OCI-M2 (cell line): ENCODE measurements around the gene CAD.
"Not testable (repeated sequence)": the region's sequence is repeated elsewhere in the genome, so short reads cannot be mapped to it uniquely, and the experiment has no call there.

ENCODE experiments used
- DNase-seq: peaks from one replicate; lab custom pipeline; 2025; ENCODE audit not compliant: unreplicated experiment; lab: John Stamatoyannopoulos, UW

CAD gene

DNA sequence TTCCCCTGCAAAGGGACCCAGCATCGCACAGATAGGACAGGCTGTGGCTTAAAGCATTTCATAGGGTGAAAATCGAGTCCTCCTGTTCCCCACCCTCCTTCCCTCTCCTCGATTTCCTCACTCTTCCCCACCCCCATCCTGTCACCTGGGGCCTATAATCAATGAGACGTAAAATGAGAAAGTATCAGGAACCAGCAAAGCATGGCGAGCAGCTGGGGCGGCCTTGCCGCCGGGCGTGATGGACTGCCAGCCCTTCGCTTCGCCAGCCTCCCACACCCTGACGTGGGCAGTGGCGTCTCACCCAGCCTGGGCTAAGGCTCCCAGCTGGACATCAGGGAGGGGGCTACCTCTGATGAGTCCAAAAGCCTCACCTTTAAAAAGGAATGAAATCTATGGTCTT lies 34.6 kb downstream of the CAD start:
- DNase-seq, result no peak

DNA sequence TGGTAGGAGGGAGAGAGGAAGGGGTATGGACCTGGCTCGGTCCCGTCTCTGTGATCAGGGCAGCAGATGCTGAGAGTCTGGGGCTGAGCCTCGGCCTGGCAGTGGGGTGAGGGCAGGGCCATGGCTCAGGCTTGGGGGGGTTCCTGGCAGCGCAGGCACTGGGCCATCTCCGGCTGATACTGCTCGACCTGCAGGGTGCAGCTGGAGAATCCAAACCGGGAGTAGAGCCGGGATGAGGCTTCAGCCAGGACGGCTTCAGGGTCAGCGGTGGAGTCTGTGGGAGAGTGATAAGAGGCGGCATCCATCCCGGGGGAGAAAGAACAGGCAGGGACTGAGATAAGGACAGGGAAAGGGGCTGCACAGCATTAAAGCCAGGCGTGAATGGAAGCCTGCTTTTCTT lies 38.0 kb downstream of the CAD start:
- no peak for DNase-seq

DNA sequence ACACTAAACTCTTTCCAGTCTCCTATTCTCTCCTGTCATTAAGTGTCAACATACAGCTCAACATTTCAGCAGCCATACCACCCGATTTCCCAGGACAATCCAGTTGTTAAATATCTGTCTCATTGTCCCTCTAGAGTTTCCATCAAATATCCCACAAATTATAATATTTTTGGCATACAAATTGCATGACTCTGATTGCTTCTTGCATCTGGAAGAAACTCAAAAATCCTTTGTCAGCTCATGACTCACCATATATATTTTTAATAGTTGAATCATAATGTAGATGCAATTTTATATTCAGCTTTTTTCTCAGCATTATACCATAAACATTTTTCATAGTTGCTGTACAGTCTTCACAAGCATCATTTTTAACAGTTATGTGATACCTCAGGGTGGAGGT lies 38.5 kb downstream of the CAD start:
- no peak for DNase-seq

DNA sequence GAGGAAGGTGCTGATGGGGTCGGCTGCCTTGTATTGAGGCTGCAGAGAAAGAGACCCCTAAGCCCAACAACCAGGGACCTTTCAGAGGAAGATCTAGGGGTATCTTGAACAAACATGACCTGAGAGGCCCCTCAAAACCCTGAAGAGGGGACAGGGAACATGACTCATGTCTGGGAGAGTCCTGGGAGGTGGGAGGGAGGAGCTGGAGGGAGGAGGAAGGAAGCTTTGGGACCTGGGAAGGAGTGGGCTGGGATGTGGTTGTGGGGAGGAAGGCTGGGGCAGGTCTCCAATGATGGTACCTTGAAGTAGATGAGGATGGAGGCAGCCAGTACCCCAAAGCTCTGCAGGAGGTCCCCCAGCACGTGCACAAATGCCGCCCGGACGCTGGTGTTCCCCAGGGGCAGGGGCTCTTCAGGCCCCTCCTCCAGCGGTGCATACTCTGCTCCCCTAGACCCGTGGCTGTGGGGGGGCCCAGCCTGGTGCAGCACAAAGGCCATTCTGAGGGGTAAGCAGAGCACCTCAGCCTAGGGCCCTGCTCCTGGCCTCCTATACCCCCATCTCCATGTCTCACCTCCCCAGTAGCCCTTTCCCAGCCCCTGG lies 39.8 kb downstream of the CAD start:
- DNase-seq, result no peak

DNA sequence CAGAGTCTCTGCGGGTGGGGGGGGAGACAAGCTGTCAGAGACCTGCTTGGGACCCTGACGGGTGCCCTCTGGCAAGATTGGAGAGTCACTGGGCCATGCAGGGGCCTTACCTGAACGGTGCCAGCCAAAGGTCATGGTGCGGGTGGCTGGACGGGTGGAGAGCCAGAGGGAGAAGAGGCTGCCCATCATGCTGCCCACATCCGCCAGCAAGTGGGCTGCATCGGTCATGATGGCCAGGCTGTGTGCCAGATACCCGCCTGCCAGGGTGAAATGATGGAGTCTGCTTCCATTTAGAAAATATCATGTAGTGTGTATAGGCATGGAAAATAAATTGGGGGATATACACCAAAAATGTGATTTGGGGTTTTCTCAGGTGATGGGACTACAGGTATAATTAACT lies 40.9 kb downstream of the CAD start:
- no peak for DNase-seq

DNA sequence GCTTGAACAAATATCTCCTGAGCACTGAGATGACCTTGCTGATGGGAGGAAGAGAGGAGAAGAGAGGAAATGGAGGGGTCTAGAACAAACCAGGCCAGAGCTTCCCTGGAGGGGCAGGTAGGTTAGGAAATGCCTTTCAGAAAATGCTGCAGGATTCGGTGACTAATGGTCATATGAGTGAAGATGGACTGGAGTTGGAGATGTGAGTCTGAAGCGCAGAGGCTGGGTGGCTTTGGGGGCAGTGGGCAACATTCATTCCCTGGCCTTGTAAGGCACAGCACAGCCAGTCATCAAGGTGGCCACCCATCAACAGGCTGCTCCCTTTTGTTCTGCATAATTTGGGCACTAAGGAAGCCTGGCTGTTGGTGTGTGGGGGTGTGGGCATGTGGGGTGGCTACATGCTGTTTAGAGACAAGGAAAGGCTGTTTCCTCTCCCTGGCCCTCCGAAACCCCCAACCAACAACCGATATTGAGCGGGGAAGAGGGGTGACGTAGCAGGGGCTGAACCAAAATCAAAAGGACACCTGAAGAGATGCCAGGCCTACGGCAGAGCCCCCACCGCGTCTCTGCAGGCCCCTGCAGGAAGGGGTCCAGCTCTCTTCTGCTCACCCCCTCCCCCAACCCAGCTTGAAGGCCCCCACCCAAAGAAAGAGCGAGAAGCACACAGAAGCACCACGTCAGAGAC lies 44.2 kb downstream of the CAD start:
- DNase-seq, result no peak

DNA sequence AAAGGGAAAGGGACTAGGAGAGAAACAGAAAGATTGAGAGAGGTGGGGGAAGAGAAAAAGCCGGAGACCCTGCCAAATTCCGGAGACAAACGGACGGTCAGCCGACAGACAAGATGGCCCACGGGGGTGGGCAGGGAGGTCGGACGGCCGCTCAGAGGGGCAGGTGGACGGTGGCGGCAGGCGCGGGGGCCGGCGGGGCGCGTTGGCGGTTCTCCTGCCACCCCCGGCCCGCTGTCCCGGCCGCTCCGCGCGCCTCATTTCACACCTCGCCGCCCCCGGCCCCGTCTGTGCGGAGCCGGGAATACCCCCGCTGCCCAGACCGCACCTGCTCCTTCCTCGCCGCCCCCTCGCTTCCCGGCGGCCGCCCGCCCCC lies 44.7 kb downstream of the CAD start:
- no peak for DNase-seq

DNA sequence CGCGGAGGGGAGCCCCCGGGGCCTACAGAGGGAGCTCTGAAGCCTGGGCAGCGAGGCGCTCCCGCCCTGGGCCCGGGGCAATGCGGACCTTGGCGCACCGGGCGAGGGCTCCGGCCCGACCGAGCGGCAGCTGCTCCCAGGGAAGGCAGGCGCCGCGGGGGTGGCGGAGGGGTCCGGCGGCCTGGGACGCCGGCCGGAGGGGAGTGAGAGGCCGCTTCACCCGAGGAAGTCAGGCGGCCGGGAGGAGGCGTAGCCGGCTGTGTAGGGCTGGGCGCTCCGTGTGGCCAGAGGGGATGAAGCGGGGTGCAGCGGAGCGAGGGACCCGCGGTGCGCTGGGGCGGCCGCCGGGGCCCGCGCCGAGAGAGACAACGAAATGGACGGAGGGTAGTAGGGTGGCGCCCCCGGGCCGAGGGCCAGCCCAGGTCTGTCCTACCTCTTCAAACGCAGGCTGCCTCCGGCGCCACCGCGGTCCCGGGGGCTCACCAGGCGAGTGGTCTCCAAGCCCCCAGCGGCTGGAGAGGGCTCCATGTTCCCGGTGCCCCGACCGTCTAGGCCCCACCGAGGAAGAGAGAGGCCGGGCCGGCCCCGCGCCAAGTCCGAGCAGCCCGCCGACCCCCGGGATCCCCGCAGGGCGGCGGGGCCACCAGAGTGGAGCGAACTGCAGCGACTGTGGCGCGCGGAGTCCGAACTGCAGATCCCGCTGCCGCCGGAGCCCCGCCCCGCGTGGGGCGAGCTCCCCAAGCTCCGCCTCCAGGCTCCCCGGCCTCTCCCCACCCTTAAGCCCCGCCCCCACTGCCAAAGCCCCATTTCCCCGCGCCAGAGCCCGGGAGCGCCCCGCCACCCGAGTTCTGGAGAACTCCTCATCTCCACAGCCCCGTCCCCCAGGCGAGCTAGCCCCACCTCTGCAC lies 45.5 kb downstream of the CAD start, which contains the start of gene SLC30A3:
SLC30A3 (minus strand) TSS at position 669 of the 908 bp plus-strand sequence; CDS start at position 528, 141 bp downstream.
- no peak for DNase-seq

DNA sequence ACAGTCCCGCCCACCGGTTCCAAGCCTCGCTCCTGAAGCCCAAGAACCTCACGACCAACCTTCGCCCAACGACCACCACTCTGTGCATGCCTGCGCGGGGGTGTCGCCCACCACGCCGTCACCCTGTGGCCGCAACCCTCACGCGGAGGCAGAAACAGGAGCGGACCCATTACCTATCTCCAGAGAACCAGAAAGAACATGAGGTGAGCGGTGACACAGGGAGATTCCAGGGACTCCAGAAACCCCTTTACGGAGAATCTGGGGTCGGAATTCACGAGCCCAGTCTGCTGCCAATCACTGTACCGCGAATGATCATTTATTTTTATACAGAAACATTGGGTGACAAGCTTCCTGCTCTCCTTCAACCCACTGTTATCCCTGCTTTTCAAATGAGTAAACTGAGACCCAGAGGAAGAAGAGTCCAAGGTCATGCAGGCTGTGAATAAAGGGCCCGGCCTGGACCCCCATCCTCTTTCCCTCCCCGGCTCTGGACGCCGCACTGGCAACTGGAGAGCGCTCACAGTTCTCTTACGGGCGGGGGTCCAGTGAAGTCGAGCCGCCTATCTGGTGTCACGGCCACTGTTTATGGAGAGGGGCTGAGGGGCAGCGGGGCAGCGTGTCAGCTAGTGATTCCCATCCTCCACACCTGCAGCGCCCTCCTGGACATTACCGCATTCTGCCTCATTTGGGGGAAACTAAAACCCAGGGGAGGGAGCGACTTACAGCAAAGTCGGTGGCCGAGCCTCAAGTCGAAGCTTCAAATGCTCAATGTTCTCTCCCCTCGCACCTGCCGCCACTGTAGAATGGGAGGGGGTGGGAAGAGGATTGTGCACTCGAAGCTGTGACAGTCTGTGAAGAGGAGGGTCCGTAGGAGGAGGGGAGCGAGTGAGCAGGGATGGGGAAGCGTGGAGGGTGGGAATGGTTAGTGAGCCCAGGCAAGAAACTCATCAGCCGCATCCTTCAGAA lies 46.4 kb downstream of the CAD start:
- DNase-seq, result no peak

DNA sequence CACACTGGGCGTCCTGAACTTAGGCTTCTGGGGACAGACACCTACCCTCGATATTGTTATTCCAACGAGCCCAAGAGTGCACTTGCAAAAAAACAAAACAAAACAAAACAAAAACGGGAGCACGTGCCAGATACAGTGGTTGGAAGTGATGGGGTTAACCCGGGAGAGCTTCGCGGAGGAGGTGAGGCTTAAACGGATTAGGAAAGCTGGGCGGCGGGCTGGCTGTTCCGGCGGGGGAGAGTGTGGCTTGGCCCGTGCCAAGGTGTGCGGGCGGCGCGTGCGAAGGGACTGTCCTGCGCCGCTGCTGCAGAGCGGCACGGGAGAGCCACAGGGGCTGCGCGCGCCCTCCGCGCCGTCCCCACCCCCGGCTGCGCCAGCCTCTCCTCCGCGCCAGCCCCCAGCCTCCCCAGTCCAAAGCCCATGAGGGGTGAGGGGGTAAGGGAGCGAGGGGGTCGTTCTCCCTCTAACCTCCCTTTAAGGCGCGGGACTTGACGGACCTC lies 47.1 kb downstream of the CAD start:
- DNase-seq, result no peak

DNA sequence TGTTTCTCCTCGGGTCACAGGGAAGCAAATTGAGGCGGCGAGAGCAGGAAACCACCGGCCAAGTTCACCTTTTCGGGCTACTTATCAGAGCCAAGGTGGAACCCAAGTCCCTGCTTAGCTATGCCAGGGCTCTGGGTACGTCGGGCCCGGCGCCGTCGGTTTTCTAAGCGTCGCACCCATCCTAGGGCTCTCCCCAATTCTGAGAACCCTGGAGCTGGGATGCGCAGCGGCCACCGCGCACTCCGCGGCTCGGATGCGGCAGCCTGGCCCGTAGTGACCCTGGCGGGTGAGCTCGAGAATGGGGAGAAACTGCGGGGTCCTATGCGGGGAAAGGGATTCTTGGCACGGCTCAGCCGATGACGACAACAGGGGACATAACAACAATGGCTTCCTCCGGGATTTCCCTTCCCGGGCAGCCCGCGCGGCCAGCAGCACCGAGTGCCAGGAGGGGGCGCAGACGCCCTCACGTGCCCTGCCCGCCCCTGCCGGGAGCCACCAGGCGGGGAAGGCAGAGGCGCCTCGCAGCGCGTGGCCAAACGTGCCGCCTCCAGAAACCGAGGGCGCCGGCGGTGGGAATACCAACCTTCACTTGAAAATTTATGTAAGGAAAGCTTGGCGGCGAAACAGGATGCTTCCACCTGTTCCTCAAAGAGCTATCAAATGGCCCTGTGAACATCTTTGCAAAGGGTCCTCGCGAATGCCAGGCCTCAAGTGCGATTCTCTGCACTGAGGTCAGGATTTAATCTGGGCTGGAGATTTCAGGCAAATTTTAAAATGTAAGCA lies 47.8 kb downstream of the CAD start:
- no peak for DNase-seq

DNA sequence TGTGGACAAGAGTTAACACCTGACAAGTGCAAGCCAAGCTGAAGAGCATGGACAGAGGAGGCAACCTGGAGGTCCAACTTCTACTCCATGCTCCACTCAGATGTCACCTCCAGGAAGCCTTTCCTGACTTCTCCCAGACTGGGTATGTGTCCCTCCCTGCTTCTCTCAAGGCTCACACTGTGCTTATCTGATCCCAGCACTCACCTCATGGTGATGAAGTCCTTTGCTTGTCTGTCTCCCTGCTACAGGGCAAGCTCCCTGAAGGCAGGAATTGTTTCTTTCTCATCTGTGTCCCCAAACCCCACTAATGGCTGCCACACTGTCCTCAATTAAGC lies 48.3 kb downstream of the CAD start:
- DNase-seq, result no peak

DNA sequence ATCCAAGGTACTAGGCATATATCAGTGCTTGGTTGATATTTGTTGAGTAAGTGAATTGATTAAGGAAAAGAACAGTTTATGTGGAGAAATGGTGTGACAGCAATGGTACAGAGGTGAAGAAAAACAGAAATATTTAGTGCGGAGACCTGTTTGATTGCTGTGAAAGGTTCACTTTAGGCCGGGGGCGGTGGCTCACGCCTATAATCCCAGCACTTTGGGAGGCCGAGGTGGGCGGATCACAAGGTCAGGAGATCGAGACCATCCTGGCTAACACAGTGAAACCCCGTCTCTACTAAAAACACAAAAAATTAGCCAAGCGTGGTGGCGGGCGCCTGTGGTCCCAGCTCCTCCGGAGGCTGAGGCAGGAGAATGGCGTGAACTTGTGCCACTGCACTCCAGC lies 51.1 kb downstream of the CAD start:
- DNase-seq, result not testable (repeated sequence)

DNA sequence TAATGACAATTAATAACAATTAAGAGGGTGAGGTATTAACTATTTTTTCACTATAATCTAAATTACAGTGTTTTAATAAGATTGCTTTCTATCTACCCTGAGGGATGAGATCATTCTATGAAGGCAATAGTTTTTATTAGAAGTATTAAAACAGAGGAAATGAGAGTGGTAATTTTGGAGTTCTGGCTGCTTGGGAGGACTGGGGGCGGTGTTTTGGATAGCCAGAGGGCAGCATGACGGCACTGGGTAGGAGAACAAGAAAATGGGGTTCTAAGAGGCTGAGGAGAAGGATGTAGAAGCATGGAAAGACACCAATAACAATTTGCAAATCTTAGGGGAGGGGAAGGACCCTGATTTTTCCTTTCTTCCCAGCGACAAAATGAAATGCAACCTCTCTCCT lies 53.0 kb downstream of the CAD start:
- DNase-seq, result no peak

DNA sequence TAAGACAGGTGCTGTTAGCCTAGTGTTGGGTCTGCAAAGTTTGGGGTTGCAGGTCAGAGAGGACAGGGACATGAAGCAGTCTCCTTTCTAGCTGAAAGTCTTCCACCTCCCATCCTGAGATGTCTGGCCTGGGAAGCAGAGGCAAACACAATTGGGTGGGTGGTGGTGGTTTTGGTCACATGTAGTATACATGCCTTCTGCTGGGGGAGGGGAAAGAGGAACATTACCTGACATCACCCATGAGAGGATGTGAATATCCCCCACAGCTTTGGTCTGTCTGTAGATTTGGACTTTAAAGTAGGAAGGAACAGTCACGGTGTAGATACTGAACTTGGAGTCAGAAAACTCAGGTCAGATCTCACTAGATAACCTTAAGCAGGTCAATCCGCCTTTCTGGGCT lies 53.5 kb downstream of the CAD start:
- DNase-seq, result no peak

DNA sequence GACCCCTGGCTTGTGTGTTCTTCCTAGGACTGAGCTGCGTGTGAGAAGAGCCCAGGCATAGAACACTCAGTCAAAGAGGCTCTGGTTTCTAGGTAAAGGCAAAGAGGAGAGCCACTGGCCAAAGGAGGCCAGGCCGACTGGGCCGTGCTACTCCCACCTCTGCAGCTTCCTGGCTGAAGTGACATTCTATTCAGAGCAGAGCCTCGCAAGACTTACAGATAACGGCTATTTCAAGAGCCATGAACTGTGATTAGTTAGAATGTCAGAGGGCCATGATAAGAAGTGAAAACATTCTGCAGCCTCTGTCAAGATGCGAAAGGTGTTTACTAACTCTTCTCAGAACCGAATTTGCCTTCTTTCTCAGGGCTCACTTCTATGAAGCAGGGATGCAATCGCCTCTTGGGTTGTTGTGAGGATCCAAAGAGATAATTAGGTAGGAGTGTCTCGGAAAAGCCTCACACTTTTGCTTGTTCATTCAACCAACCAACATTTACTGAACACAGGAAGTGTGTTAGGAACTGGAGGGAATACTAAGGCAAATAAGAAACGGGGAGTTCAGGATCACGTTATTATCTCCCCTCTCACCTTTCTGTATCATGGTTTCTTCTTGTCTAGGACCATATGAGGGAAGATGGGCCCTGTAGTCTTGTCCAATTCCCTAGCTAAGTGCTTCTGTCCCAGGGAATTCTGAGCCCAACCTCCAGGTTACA lies 54.6 kb downstream of the CAD start:
- no peak for DNase-seq

DNA sequence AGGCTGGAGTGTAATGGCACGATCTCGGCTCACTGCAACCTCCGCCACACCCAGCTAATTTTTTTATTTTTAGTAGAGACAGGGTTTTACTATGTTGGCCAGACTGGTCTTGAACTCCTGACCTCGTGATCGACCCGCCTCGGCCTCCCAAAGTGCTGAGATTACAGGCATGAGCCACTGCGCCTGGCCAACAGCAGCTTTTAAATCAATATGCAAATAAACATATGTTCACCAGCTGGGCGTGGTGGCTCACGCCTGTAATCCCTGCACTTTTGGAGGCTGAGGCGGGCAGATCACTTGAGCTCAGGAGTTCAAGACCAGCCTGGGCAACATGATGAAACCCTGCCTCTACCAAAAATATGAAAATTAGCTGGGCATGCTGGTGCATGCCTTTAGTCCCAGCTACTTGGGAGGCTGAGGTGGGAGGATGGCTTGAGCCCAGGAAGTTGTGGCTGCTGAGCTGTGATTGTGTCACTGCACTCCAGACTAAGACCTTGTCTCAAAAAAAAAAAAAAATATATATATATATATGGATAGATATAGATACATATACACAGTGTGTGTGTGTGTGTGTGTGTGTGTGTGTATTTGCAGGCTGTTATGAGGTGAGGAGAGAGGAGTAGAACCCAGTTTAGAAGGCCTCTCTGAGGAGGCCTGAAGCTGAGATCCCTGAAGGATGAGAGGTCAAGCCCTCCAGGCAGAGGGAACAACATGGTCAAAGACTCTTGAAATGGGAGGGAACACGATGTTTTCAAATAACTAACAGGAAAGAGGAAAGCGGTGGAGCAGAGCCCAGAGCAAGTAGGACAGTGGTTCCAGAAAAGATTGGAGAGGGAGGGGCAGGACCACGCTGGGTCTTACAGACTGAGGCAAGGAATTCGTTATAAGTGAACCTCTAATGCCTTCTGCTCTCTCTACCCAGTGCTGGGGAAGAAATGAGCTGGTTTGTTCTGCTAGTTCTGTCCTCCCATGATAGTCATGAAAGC lies 55.7 kb downstream of the CAD start:
- DNase-seq, result not testable (repeated sequence)
